SK-N-DZ (cell line): Measurements from ENCODE around the gene STMN1.

ENCODE experiments used
- DNase-seq: peaks from one replicate; pipeline ENCODE4 v3.0.0-alpha.2; 2015; ENCODE audit warnings: low spot score

Gene STMN1

GRCh38 chr1:25895365-25895990 is 10.7 kb downstream of the STMN1 start:
- peak; percentile 87 for DNase-seq

GRCh38 chr1:25893116-25893515 is 13.1 kb downstream of the STMN1 start:
- DNase-seq: no peak

GRCh38 chr1:25891606-25892005 is 14.6 kb downstream of the STMN1 start:
- DNase-seq: no peak

GRCh38 chr1:25890239-25891034 is 15.8 kb downstream of the STMN1 start:
- DNase-seq: no peak

GRCh38 chr1:25889470-25889869 is 16.7 kb downstream of the STMN1 start:
- no peak for DNase-seq

- DNase-seq: no peak
Measured at GRCh38 chr1:25888426-25888987, 17.7 kb downstream of the STMN1 start.

GRCh38 chr1:25885602-25886001 is 20.6 kb downstream of the STMN1 start:
- no peak for DNase-seq

GRCh38 chr1:25881266-25881665 is 25.0 kb downstream of the STMN1 start:
- no peak for DNase-seq

GRCh38 chr1:25880518-25880917 is 25.7 kb downstream of the STMN1 start:
- DNase-seq: no peak

- no peak for DNase-seq
Measured at GRCh38 chr1:25879675-25880074, 26.5 kb downstream of the STMN1 start.

GRCh38 chr1:25878690-25879089 is 27.5 kb downstream of the STMN1 start:
- no peak for DNase-seq

GRCh38 chr1:25877155-25877554 is 29.1 kb downstream of the STMN1 start:
- DNase-seq: no peak

- no peak for DNase-seq
Measured at GRCh38 chr1:25876693-25877077, 29.5 kb downstream of the STMN1 start.

- DNase-seq: no peak
Measured at GRCh38 chr1:25875856-25876692, 30.1 kb downstream of the STMN1 start.

GRCh38 chr1:25875154-25875855 is 30.9 kb downstream of the STMN1 start, which contains the start of gene PAQR7:
PAQR7 (minus strand) TSS chr1:25875708; CDS start chr1:25863839, 11,869 bp downstream.
- DNase-seq: peak; percentile 80

- no peak for DNase-seq
Measured at GRCh38 chr1:25874635-25875153, 31.5 kb downstream of the STMN1 start.

- no peak for DNase-seq
Measured at GRCh38 chr1:25874209-25874608, 32.0 kb downstream of the STMN1 start.

GRCh38 chr1:25873120-25873519 is 33.1 kb downstream of the STMN1 start:
- DNase-seq: no peak

- DNase-seq: no peak
Measured at GRCh38 chr1:25872713-25873112, 33.5 kb downstream of the STMN1 start.

- no peak for DNase-seq
Measured at GRCh38 chr1:25871704-25872494, 34.3 kb downstream of the STMN1 start.
